ENCODE results near the gene TRIM33. TPM values are rescaled to one million over a fixed set of nuclear protein-coding genes. Genes with fewer than 3 reads are reported as not detected.

The TRIM33 gene
- polyA plus RNA-seq, 1 donor from 2014 or later: 58.7 TPM

GRCh38 chr1:114428083-114428754, 82.8 kb downstream of the TRIM33 start:
- H3K36me3 ChIP-seq (ENCODE audit: insufficient read depth, low read length): peaks cover 10% of the 10 kb centered on the region
- TF ChIP-seq SMC3 (conservative IDR thresholded peaks at IDR 0.05; ENCODE audit: poor library complexity) (no peak), TAF1 (IDR thresholded peaks at IDR 0.05; ENCODE audit: low read depth) (no peak), POLR2AphosphoS5 (IDR thresholded peaks at IDR 0.05) (no peak), CTCF (IDR thresholded peaks at IDR 0.05; ENCODE audit: poor library complexity, severe bottlenecking) (peak; percentile 48), MXI1 (conservative IDR thresholded peaks at IDR 0.05; ENCODE audit: poor library complexity, severe bottlenecking) (no peak), RAD21 (conservative IDR thresholded peaks at IDR 0.05) (peak; percentile 31), EZH2 (IDR thresholded peaks at IDR 0.05; ENCODE audit: borderline replicate concordance, insufficient read depth, low read length, poor library complexity, severe bottlenecking) (no peak), REST (IDR thresholded peaks at IDR 0.05; ENCODE audit: borderline replicate concordance) (no peak), EP300 (conservative IDR thresholded peaks at IDR 0.05; ENCODE audit: poor library complexity, severe bottlenecking) (no peak)

GRCh38 chr1:114427612-114428011, 83.4 kb downstream of the TRIM33 start:
- no peak overlapping the region for H3K27ac ChIP-seq (ENCODE audit: low read length)
- H2AFZ ChIP-seq (ENCODE audit: low read depth, low read length): no peak overlapping the region
- no peak overlapping the region for H3K4me3 ChIP-seq (ENCODE audit: low read length)
- no peaks in the 10 kb centered on the region for H3F3A ChIP-seq (ENCODE audit: insufficient read depth, low read length, poor library complexity, severe bottlenecking)
- no peak for TF ChIP-seq CTCF (IDR thresholded peaks at IDR 0.05; ENCODE audit: poor library complexity, severe bottlenecking)
- TF ChIP-seq RAD21 (conservative IDR thresholded peaks at IDR 0.05): no peak
- no peak for TF ChIP-seq REST (IDR thresholded peaks at IDR 0.05; ENCODE audit: borderline replicate concordance)
- no peak for TF ChIP-seq SMC3 (conservative IDR thresholded peaks at IDR 0.05; ENCODE audit: poor library complexity)
- no peak for TF ChIP-seq EP300 (conservative IDR thresholded peaks at IDR 0.05; ENCODE audit: poor library complexity, severe bottlenecking)
- no peak for TF ChIP-seq TAF1 (IDR thresholded peaks at IDR 0.05; ENCODE audit: low read depth)
- no peak for TF ChIP-seq EZH2 (IDR thresholded peaks at IDR 0.05; ENCODE audit: borderline replicate concordance, insufficient read depth, low read length, poor library complexity, severe bottlenecking)
- TF ChIP-seq MXI1 (conservative IDR thresholded peaks at IDR 0.05; ENCODE audit: poor library complexity, severe bottlenecking): no peak
- no peak for TF ChIP-seq POLR2AphosphoS5 (IDR thresholded peaks at IDR 0.05)
- H4K20me1 ChIP-seq (ENCODE audit: insufficient read depth): no peaks in the 10 kb centered on the region
- H3K9me2 ChIP-seq (ENCODE audit: insufficient read depth, low read length): no peaks in the 10 kb centered on the region
- H3K36me3 ChIP-seq (ENCODE audit: insufficient read depth, low read length): peaks cover 10% of the 10 kb centered on the region
- H3K79me2 ChIP-seq (replicated peaks; ENCODE audit: insufficient read depth, low read length): no peaks in the 10 kb centered on the region
- no peak overlapping the region for H3K4me2 ChIP-seq (ENCODE audit: low read length)
- no peak overlapping the region for H3K9ac ChIP-seq (ENCODE audit: low read length)
- no peaks in the 10 kb centered on the region for H3K9me3 ChIP-seq (ENCODE audit: low read length)
- no peaks in the 10 kb centered on the region for H3K27me3 ChIP-seq (ENCODE audit: insufficient read depth, low read depth, low read length)

More at GRCh38 chr1:114428083-114428754, 82.8 kb downstream of the TRIM33 start:
- Histone ChIP-seq H3K4me3 (ENCODE audit: low read length) (no peak overlapping the region), H3K4me2 (ENCODE audit: low read length) (no peak overlapping the region), H3K27ac (ENCODE audit: low read length) (no peak overlapping the region), H3F3A (ENCODE audit: insufficient read depth, low read length, poor library complexity, severe bottlenecking) (no peaks in the 10 kb centered on the region), H2AFZ (ENCODE audit: low read depth, low read length) (no peak overlapping the region), H3K9ac (ENCODE audit: low read length) (no peak overlapping the region), H3K9me3 (ENCODE audit: low read length) (no peaks in the 10 kb centered on the region), H4K20me1 (ENCODE audit: insufficient read depth) (no peaks in the 10 kb centered on the region), H3K27me3 (ENCODE audit: insufficient read depth, low read depth, low read length) (no peaks in the 10 kb centered on the region), H3K9me2 (ENCODE audit: insufficient read depth, low read length) (no peaks in the 10 kb centered on the region), H3K79me2 (replicated peaks; ENCODE audit: insufficient read depth, low read length) (no peaks in the 10 kb centered on the region)
